Stimulated activated CD4-positive, alpha-beta T cell treated with anti-CD3 and anti-CD28 coated beads, Interleukin-15, amount 100 ng/mL, for 24 hours (primary cell): ENCODE results near the gene OR8S1.
A peak's percentile ranks its signal among the peaks of the same experiment; 100 is the strongest.
"Not testable (repeated sequence)": the region's sequence is repeated elsewhere in the genome, so short reads cannot be mapped to it uniquely, and the experiment has no call there.

Experiments used
- DNase-seq: peaks from one replicate; pipeline ENCODE4 v3.0.0-alpha.2; 2020

OR8S1 gene

GRCh38 chr12:48525332-48525731 is at the start of gene OR8S1:
Gene OR8S1, plus strand, starts transcription at chr12:48525632. Its CDS starts 0 bp downstream, at chr12:48525632.
- no peak for DNase-seq

- DNase-seq, result no peak
Measured at GRCh38 chr12:48482198-48482597, 43.2 kb upstream of the OR8S1 start, which contains the start of gene C12orf54. Gene C12orf54, plus strand, starts transcription at chr12:48482498. Its CDS starts 799 bp downstream, at chr12:48483297.

- no peak for DNase-seq
Measured at GRCh38 chr12:48482930-48483329, 42.5 kb upstream of the OR8S1 start.

- DNase-seq, result no peak
Measured at GRCh38 chr12:48486261-48486660, 39.2 kb upstream of the OR8S1 start.

- no peak for DNase-seq
Measured at GRCh38 chr12:48486679-48487078, 38.8 kb upstream of the OR8S1 start.

GRCh38 chr12:48489012-48489411 is 36.4 kb upstream of the OR8S1 start:
- no peak for DNase-seq

- not testable (repeated sequence) for DNase-seq
Measured at GRCh38 chr12:48489456-48489855, 36.0 kb upstream of the OR8S1 start.

- not testable (repeated sequence) for DNase-seq
Measured at GRCh38 chr12:48500281-48500680, 25.2 kb upstream of the OR8S1 start.

- DNase-seq, result not testable (repeated sequence)
Measured at GRCh38 chr12:48506836-48507235, 18.6 kb upstream of the OR8S1 start.

GRCh38 chr12:48508987-48509386 is 16.4 kb upstream of the OR8S1 start:
- no peak for DNase-seq

- DNase-seq, result no peak
Measured at GRCh38 chr12:48510111-48510510, 15.3 kb upstream of the OR8S1 start.

- DNase-seq, result no peak
Measured at GRCh38 chr12:48512855-48513254, 12.6 kb upstream of the OR8S1 start.

GRCh38 chr12:48514728-48515127 is 10.7 kb upstream of the OR8S1 start:
- no peak for DNase-seq

- not testable (repeated sequence) for DNase-seq
Measured at GRCh38 chr12:48520381-48520780, 5.1 kb upstream of the OR8S1 start.

GRCh38 chr12:48527891-48528670 is 2.6 kb downstream of the OR8S1 start:
- DNase-seq, result no peak

GRCh38 chr12:48532601-48533000 is 7.2 kb downstream of the OR8S1 start:
- DNase-seq, result no peak

- DNase-seq, result no peak
Measured at GRCh38 chr12:48536602-48537001, 11.2 kb downstream of the OR8S1 start.

GRCh38 chr12:48542300-48542928 is 17.0 kb downstream of the OR8S1 start:
- peak; percentile 66 for DNase-seq

- no peak for DNase-seq
Measured at GRCh38 chr12:48545833-48546469, 20.5 kb downstream of the OR8S1 start.

- not testable (repeated sequence) for DNase-seq
Measured at GRCh38 chr12:48547012-48547411, 21.6 kb downstream of the OR8S1 start.

GRCh38 chr12:48551636-48552035 is 26.2 kb downstream of the OR8S1 start:
- not testable (repeated sequence) for DNase-seq

- not testable (repeated sequence) for DNase-seq
Measured at GRCh38 chr12:48553666-48554343, 28.4 kb downstream of the OR8S1 start.

- DNase-seq, result no peak
Measured at GRCh38 chr12:48556631-48557030, 31.2 kb downstream of the OR8S1 start.
